CD4-positive, alpha-beta T cell treated with Interleukin-15 for 1 hour (primary cell): ENCODE data around the gene DEDD.
A peak's percentile ranks its signal among the peaks of the same experiment; 100 is the strongest.

Source experiments
- DNase-seq: peaks from one replicate; pipeline ENCODE4 v3.0.0-alpha.2; 2020

Gene DEDD, protein sequence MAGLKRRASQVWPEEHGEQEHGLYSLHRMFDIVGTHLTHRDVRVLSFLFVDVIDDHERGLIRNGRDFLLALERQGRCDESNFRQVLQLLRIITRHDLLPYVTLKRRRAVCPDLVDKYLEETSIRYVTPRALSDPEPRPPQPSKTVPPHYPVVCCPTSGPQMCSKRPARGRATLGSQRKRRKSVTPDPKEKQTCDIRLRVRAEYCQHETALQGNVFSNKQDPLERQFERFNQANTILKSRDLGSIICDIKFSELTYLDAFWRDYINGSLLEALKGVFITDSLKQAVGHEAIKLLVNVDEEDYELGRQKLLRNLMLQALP

DNA sequence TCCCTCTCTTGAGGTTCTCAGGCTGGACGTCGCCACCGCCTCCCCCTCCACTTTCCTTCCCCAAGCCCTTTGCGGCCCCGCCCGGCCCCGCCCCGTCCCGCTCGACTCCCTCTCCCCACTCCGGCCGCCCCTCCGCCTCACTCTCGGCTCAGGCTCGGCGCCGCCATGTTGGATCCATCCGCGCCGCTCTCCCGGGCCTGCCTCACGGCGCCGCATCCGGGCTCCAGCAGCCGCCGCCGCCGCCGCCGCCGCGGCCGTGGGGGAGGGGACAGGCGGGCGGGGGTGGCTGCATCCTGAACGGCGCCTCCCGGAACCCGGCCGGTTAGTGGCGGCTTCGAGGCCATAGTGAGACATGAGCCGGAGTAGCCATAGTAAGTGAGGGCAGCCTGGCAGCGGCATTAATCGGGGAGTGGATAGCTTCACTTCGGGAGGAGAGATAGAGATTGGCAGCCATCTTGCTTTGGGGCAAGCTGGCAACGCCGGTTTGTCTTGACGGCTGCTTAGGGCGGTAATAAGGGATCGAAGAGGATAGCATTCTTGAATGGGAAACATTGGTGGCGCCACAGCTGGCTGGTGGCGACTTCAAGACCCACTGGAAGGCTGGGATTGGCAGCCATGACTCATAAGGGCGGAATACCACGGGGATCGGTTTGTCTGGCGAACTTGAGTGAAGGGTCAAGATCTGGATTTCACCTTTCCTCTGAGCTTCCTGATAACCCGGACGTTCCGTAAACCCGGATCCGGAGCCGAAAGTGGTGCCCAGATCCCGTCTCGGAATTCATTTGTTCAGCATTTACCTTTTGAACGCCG is at the start of gene DEDD:
TSS of gene DEDD (minus strand) at position 258 of the 810 bp plus-strand sequence. CDS start 8,205 bp downstream, outside the sequence.
- peak; percentile 96 for DNase-seq

DNA sequence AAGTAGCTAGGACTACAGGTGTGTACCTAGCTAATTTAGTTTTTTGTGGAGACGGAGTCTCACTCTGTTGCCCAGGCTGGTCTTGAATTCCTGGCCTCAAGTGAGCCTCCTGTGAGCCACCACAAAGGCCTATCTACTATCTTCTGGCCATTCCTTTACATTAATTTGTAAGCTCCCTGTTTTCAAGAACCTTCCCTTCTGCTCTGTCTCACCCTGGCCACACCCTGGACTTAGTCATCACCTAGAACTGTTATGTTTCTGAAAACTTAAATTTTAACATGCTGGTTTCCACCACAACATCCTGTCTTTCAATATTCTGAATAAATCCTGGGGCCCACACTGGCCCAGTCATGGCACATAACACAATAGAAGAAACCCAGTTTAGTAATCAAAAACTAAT is 49.7 kb upstream of the DEDD start:
- peak; percentile 68 for DNase-seq

DNA sequence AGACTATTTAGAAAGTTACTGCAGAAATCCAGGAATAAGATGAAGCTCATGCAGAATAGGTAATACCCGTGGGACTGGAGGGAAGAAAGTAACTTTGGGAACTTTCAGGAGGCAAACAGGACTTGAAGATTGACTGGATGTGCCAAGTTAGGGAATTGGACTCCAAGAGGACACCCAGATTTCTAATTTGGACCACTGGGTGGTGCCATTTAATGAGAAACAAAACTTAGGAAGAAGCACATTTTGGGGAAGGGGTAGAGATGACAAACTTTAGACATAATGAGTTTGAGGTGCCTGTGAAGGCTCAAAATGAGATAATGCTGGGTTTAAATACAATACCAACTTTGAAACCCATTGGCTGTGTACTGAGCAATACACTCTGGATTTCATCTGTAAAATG is 48.2 kb upstream of the DEDD start:
- DNase-seq = no peak

DNA sequence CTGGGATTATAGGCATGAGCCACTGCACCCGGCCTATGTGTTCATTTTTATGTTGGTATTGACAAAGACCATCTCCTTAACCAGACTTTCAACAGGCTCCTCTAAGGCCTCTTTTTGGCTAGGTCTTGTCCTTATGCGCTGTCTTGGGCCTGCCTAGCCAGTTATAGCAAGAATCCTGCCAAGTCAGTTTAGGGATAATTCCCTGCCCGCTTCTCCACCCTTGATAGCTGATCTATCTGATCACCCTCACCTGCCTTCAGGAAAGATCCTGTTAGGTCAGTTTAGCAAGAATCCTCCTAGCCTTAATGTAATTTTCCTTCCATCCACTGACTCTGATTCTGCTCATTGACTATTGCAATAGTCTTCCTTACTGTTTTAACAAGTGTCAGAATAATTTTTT is 47.2 kb upstream of the DEDD start:
- DNase-seq = no peak

DNA sequence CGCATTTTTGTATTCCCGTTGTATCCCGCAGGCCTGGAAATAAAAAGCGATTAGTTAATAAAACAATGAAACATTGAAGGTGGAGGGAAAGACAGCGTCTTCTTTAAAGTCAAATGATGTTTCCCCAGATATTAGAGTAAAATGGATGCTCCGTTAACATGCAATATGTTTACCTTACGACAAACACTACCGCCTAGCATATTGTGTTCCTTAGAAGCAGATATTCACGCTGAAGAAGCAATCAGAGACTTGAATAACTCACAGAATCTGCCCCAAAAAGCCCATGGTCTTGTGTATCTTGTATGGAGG is 45.4 kb upstream of the DEDD start:
- DNase-seq = no peak

DNA sequence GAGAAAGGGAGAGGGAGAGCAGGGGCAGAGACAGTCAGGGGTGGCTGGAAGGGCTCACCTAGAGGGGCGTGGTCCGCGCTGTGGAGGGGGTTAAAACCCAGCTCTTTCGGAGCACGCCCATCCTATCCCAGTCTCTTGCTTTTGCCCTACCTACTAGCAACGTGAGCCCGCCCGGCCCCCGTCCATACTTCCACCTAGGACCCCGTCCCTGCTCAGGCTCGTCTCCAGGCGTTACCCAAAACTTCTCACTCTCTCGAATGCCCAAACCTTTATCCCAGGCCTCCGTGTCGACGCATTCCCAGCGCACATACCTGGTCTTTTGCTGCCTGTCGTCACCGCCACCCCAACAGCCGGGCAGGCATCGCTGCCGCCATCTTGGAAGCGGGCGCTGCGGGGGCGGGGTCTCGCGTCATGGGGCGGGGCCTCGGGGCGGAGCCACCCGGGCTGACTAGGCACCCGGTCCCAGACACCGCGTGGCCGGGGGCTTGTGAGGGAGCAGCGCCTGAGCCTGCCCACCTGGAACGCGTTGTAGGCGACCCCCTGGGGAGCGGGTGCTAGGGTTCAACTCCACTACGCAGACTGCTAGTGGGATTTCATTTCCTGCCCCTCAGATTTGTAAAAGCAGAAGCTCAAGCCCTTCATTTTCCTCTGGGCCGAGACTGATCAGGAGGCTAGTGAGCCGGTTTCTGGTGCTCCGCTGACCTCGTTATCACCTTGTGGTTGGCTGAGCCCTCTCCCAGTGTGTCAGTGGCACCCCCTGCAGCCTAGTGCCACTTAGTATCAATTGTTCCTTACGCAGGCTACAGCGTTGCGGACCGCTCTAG is 44.9 kb upstream of the DEDD start, which contains the start of gene B4GALT3:
TSS of gene B4GALT3 (minus strand) at position 396 of the 824 bp plus-strand sequence. CDS start 1,447 bp downstream, outside the sequence.
- peak; percentile 88 for DNase-seq

DNA sequence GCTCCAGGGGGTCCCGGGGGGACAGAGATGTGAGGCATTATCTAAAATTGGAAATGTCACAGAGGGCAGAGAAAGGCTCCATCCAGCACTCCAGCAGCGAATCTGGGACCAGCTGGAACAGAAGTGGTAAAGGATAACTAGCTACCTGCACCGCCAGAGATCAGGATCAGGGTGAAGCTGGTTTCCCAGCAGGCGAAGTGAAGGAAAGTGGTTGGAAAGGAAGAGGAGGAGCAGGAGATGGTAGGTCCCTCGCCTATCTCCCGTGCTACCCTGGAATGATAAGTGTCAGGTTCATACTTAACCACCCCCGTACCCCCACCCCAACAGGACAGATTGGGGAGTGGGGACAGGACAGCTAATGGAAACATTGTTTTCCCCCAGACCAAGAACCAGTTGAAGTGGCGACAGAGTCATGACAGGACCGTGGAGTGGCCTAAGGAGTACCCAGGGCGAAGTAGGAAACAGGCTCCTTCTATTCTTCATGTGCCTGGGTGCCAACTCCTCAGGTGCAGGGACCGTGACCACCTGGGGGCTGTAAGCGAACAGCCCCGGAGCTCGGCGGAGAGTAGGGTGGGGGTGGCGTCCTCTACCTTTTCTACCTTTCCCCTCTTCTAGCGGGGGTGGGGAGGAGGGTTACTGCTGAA is 44.1 kb upstream of the DEDD start:
- DNase-seq = no peak

DNA sequence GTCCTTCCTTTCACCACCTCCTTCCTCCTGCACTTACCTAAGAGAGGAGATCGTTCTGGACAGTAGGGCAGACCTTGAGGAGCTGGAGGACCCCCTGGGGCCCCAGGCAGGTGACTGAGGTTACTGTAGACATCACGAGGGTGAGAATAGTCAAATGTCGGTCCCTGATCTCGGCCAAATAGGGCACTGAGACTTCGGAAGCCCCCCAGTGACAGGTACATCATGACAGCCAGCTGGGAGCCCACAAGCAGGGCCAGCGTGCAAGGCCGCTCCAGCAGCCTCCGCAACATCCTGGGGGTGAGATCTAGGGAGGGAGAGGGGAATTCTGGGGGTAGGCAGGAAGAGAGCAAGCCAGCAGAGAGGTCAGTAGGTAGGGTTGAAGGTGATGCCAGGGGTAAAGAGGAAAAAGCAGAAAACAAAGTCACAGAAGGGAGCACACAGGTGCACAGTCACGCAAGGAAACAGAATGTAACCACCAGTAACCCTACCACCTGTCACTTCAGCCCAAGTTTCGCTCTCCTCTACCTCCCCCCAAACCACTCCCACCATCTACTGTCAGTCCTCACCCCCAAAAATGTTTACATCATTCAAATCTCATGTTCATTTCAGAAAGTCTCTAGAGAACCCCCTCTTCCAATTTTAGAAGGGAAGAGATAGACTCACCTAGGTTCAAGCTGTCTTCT is 43.4 kb upstream of the DEDD start:
- DNase-seq = no peak

DNA sequence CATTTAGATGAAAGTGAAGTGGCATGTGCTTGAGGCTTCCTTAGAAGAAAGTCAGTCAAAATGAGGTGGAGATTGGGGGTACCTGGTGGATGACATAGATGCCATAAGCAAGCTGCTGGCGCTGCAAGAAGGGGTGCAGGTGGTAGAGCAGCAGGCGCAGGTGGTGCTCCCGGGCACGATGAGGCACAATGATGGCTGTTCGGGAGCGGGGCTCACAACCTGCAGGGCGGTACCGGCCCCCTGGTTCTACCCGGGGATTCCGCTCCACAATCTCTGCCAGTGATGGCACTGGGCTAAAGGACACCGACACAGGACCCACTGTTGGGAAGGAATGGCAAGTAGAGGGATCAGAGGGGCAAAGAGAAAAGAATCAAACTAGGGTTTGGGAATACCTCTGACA is 42.4 kb upstream of the DEDD start:
- DNase-seq = no peak

DNA sequence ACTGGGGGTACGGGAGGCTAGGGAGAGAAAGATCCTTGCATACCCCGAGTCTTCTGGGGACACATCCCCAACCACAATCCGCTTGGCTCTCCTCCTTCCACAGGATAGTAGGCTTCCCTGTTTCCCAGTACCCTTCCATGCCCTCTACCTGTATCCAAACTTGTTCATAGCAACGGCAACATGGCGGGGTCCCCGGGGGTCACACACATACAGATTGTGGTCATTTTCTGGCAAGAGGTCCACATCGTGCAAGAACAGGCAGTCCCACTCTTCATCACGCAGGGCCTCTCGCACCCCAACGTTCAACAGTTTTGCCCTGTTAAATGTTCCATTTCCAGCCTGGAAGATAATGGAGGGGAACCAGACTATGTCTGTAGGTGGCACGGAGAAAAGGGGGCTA is 41.2 kb upstream of the DEDD start:
- DNase-seq = no peak

DNA sequence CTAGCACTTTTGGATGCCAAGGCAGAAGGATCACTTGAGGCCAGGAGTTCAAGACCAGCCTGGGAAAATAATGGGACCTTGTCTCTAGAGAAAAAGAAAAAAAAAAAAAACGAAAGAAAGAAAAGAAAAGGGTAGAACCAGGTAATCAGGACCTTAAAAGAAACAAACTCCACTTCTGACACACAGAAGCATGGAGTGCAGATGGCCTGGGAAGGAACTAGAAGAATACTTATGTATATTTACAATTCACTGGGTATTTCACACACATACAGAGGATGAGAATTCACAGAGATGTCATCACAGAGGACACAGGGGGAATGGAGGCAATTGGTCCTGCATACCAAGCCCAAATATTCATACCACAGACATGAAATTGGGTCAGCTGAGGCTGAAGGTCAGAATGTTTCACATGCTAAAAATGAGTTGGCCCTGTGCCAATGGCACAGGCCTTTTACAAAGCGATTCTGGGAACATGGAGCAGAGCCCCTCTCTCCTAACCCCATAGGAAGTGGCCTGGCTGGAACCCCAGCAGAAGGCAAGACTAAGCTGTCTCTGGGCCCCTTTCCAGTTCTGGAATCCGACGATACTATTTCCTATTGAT is 40.4 kb upstream of the DEDD start:
- no peak for DNase-seq

DNA sequence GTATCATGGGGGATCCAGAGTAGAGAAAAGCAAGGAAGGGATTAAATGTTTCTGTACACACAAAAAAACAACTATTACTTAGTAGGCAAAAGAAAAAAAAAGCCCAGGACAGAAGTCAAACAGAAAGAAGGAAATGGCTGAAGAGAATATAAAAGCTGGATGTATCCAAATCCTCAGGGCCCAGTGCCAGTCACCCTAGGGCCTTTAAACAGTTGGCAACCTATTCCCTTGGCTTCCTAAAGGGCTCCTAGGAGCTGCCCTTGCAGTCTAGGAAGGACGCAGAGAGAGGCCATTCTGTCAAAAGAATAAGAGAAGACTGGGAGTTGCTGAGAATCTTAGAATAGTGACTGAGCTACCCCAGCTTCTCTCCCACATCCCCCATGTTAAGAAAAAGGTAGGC is 39.9 kb upstream of the DEDD start:
- no peak for DNase-seq

DNA sequence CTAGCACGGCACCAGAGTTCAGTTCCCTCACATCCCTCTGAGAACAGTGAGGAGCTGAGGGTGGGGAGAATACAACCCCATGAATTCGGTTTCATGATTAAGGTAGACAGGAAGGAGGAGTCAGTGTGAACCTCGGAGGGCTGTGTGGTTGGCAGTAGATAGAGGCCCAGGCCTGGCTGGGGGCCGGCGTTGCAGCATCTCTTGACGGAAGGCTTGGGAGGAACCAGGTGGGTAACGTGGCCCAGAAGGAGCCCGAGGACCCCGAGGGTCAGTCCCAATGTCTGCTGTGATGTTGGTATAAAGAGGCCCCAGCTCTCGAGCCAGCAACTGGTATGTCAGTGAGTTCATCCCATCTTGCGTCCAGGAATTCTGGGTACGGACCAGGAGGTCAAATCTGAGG is 39.2 kb upstream of the DEDD start:
- no peak for DNase-seq

DNA sequence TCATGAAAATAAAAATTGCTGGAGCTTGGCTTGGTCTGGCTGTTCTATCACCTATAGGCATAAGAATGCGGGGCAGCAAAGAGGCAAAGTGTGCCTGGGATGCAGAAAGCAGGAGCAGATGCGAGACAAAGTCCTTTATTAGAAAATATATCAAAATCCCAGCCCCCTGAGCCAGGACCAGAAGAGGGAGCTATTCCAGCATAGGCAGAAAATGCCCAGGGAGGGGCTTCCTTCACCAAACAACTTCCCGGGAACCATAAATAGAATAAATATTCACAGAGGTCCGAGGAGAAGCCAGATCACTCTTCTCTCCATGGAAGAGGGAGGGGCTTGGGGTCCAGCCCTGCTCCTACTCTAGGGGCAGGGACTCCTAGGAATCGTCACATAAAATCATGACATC is 38.7 kb upstream of the DEDD start:
- no peak for DNase-seq

DNA sequence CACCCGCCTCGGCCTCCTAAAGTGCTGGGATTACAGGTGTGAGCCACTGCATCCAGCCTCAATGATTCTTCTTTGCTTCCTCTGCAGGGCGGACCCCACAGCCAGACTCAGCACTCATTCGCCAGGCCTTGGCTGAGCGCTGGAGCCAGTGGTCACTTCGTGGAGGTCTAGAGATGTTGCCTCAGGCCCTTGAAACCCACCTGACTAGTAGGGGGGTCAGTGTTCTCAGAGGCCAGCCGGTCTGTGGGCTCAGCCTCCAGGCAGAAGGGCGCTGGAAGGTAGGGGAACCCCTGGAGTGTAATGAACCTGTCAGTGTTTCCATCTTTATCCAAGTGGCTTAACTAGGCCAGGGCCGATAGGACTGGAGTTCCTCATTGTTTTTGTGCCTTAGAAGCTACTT is 36.4 kb upstream of the DEDD start:
- DNase-seq = no peak

DNA sequence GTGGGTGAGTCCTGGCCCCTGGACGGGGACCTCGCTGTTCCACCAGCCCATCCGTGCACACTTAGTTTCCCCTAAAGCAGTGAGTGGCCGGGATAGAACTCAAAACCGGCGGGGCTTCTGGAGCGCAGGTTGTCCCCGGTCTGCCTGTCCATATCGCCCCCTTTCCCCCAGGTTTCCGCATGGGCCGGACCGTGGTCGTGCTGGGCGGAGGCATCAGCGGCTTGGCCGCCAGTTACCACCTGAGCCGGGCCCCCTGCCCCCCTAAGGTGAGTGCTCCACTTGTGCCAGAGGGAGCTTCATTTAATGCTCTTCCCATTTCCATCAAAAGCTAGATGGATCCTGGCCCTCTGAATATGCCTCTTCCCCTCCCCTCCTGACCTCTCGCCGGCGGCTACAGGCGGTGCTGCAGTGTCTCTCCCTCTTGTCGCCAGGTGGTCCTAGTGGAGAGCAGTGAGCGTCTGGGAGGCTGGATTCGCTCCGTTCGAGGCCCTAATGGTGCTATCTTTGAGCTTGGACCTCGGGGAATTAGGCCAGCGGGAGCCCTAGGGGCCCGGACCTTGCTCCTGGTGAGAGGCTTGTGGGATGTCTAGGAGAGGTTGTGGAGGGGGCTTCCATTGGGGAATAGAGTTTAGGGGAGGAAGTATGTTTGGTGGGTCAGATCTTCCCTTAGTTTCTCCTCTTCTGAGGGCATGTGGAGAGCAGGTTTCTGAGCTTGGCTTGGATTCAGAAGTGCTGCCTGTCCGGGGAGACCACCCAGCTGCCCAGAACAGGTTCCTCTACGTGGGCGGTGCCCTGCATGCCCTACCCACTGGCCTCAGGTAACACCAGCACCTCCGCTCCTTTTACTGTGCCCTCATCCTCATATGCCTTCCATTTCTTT is 34.4 kb upstream of the DEDD start:
- no peak for DNase-seq

DNA sequence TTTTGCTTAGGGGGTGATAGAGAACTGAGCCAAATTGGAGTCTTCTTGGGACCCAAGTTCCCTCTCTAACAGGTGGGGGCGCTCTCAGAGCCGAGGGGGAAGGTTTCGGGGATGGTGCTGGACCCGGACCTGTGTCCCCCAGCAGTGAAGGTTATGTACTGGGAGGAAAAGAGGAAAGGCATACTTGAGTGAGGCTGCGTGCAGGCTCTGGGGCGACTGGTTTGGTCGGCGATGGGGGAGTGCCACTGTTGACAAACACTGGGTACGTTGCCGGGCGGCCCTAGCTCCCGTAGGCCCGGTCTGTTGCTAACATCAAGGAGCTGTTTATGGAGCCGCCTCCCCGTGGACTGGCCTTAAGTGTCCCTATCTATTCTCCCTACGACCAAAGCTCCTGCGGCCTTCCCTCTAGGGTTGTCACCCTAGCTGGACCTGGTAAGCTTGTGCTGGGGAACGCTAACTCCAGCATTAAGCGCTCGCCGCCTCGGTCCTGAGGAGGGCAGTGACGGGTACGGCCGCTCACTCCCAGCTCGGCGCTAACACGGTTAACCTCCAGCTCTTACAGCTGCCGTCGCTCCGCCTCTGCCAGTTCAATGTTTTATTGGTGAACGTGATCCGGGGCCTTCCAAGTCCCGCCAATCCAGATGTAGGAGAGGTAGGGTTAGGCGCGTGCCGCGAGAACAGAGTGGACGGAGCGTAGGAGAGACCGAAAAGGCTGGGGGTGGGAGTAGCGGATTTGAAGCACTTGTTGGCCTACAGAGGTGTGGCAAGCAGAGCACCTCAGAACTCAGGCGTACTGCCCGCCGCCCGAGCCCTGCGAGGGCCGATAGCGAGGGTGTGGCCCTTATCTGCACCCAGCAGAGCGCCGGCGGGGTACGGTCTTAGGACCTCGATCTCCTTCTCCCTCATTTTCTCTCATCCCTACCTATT is 33.5 kb upstream of the DEDD start, which contains the start of gene PPOX:
TSS of gene PPOX (plus strand) at position 685 of the 927 bp plus-strand sequence. CDS start 422 bp downstream, outside the sequence.
- peak; percentile 95 for DNase-seq

DNA sequence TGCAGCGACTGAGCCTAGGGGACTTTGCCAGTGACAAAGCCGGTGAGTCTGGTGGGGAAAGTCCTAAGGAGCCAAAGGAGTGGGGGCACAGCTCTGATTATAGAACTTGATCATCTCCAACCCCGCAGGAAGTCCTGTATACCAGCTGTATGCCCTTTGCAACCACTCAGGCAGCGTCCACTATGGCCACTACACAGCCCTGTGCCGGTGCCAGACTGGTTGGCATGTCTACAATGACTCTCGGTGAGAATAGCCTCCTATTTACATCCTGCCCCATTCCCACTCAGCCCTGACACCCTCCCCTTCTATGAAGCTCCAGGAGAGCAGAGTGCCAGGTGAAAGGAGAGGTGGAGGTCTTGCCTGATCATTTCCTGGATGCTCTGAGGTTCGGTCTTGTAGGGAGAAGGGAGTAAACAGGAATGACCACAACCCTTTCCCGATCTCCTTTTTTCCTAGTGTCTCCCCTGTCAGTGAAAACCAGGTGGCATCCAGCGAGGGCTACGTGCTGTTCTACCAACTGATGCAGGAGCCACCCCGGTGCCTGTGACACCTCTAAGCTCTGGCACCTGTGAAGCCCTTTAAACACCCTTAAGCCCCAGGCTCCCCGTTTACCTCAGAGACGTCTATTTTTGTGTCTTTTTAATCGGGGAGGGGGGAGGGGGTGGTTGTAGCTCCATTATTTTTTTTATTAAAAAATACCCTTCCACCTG is 32.6 kb upstream of the DEDD start:
- DNase-seq = no peak

DNA sequence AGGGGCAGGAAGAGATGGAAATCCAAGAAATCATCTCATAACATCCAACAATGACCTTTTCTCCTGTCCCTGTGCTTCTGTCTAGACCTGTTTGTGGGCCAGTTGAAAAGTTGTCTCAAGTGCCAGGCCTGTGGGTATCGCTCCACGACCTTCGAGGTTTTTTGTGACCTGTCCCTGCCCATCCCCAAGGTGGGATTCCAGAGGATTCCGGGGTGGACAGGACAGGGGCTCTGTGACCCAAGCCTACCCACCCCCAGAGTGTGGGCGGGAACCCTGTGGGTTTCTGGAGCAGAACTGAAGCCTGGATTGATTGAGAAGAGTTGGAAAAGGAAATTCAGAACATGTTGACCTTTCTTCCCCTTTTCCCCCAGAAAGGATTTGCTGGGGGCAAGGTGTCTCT is 31.3 kb upstream of the DEDD start:
- DNase-seq = no peak
